Measurements from ENCODE around the gene GNAS-AS1.

DNA sequence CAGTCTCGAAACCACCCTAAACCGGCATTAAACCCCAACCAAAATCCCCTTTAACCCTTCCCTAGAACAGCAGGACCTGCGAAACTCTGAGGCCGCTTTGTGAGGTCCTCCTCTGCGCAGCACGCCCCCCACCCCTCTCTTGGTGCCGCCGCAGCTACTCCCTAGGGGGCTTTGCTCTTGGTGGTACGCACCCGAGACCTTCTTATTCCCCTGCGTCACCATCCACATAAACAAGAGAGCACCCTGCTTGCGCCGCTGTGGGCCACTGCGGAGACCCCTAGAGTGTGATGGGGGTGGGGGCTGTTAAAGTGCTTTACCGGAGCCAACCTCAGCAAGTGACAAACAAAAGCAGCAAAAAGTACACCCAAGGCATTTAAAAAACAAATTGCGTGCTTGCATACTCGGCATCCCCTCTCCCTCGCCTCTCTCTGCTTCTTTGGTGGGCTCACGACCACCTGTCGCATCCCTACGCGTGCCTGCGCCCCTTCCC, 1.3 kb upstream of the GNAS-AS1 start:
- TF ChIP-seq, protein P1, sequence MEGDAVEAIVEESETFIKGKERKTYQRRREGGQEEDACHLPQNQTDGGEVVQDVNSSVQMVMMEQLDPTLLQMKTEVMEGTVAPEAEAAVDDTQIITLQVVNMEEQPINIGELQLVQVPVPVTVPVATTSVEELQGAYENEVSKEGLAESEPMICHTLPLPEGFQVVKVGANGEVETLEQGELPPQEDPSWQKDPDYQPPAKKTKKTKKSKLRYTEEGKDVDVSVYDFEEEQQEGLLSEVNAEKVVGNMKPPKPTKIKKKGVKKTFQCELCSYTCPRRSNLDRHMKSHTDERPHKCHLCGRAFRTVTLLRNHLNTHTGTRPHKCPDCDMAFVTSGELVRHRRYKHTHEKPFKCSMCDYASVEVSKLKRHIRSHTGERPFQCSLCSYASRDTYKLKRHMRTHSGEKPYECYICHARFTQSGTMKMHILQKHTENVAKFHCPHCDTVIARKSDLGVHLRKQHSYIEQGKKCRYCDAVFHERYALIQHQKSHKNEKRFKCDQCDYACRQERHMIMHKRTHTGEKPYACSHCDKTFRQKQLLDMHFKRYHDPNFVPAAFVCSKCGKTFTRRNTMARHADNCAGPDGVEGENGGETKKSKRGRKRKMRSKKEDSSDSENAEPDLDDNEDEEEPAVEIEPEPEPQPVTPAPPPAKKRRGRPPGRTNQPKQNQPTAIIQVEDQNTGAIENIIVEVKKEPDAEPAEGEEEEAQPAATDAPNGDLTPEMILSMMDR (IDR thresholded peaks at IDR 0.05), result no peak
- TF ChIP-seq POLR2AphosphoS5 (IDR thresholded peaks at IDR 0.05), result no peak
